ENCODE data around the gene CEP41.

DNA sequence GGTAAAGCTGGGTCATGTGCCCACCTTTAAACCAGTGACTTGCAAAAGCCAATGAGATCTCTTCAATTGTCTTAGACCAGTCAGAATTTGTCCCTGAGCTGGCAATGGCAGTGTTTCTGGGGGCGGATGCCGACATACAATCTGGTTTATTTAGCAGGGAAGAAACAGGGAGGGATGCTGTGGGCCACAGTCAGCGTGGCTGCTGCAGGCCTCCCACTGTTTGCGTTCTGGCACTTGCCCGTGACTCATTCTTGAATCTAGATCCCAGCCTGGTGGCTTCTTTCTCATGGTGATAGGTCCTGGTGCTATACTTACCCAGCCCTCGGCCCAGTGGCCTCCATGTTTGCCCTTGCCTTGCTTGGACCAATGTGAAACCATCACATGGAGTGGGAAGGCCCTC lies 63.6 kb downstream of the CEP41 start:
- TF ChIP-seq, protein P1, sequence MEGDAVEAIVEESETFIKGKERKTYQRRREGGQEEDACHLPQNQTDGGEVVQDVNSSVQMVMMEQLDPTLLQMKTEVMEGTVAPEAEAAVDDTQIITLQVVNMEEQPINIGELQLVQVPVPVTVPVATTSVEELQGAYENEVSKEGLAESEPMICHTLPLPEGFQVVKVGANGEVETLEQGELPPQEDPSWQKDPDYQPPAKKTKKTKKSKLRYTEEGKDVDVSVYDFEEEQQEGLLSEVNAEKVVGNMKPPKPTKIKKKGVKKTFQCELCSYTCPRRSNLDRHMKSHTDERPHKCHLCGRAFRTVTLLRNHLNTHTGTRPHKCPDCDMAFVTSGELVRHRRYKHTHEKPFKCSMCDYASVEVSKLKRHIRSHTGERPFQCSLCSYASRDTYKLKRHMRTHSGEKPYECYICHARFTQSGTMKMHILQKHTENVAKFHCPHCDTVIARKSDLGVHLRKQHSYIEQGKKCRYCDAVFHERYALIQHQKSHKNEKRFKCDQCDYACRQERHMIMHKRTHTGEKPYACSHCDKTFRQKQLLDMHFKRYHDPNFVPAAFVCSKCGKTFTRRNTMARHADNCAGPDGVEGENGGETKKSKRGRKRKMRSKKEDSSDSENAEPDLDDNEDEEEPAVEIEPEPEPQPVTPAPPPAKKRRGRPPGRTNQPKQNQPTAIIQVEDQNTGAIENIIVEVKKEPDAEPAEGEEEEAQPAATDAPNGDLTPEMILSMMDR (conservative IDR thresholded peaks at IDR 0.05; ENCODE audit: low read depth in 2 of 2): no peak
- TF ChIP-seq POLR2AphosphoS5 (IDR thresholded peaks at IDR 0.05; ENCODE audit: low read depth) (no peak), CREB1 (CRISPR knock-in tag; IDR thresholded peaks at IDR 0.05; ENCODE audit: low read depth) (no peak), EZH2 (IDR thresholded peaks at IDR 0.05; ENCODE audit: low read depth, unreplicated experiment) (no peak)

Measured in GM23338 (cell line).